ENCODE data around the gene ABCA12.

The ABCA12 gene

DNA sequence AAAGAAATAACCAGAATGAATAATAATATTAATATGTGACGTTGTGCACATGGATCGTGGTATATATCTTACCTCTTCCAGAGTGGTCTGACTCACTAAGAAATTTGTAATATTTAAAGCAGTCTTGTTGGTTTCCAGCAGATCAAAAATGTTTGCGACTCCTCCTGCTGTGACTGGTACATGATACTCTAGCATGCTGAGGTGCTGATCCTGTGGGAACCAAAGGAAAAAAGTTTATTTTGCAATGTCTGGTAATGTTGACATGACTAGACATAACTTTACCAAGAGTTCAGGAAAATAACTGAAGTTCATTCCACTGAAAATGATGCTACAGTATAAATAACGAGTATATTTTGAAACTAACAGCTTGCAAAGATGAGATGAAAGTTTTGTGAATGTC, 204.4 kb downstream of the ABCA12 start:
- peak; percentile 62 for DNase-seq (ENCODE audit: low read depth)
- no peaks in the 10 kb centered on the region for H3K36me3 ChIP-seq (ENCODE audit: control insufficient read depth, insufficient read depth, low read length, severe bottlenecking)
- no peak overlapping the region for H3K9ac ChIP-seq (ENCODE audit: low read length)
- no peaks in the 10 kb centered on the region for H3K9me3 ChIP-seq (ENCODE audit: control insufficient read depth, low read length)
- no peaks in the 10 kb centered on the region for H3K27me3 ChIP-seq (replicated peaks; ENCODE audit: control insufficient read depth, insufficient read depth, low read length)
- H3K4me3 ChIP-seq (ENCODE audit: low read length): no peak overlapping the region
- no peaks in the 10 kb centered on the region for H3K4me1 ChIP-seq (ENCODE audit: control insufficient read depth, insufficient read depth, low read length)

DNA sequence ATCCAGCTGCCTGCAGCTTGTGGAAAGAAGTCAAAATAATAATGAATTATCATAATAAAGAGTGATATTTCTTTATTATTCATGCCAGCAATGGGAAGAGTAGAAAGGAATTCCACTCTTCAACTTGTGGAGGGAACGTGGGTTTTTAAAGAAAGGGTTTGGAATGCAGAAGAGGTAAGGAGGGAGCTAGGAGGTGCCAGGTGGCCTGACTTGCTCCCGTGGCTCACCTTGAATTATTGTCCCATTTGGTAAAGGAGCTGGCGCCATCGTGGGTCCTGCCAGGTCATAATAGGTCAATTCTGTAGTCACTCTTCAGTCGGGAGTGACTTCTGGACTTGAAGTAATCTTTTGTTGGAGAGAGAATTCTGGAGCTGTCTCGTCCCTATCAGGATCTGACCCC, 233.8 kb downstream of the ABCA12 start:
- Histone ChIP-seq H3K4me1 (ENCODE audit: control insufficient read depth, insufficient read depth, low read length) (no peaks in the 10 kb centered on the region), H3K4me3 (ENCODE audit: low read length) (no peak overlapping the region), H3K27me3 (replicated peaks; ENCODE audit: control insufficient read depth, insufficient read depth, low read length) (no peaks in the 10 kb centered on the region), H3K9ac (ENCODE audit: low read length) (no peak overlapping the region), H3K9me3 (ENCODE audit: control insufficient read depth, low read length) (no peaks in the 10 kb centered on the region), H3K36me3 (ENCODE audit: control insufficient read depth, insufficient read depth, low read length, severe bottlenecking) (no peaks in the 10 kb centered on the region)
- no peak for DNase-seq (ENCODE audit: low read depth)

DNA sequence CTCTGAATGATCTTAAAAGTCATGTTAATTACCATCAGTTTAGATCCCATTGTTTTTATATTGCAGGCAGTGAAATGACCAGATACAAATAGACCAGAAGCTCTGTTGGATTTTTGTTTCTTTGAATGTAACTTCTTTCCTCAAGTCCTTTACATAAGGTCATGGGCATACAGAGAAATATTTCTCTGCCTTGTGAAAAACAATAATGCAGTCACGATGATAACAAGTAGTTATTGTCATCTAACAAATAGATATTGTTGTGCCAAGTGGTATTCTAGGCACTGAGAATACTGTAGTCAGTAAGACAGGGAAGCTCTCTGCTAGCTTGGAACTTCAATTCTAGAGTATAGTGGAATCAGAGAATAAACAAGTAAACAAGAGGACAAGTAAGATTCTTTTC, 234.2 kb downstream of the ABCA12 start:
- H3K4me1 ChIP-seq (ENCODE audit: control insufficient read depth, insufficient read depth, low read length): no peaks in the 10 kb centered on the region
- no peaks in the 10 kb centered on the region for H3K27me3 ChIP-seq (replicated peaks; ENCODE audit: control insufficient read depth, insufficient read depth, low read length)
- H3K4me3 ChIP-seq (ENCODE audit: low read length): no peak overlapping the region
- DNase-seq (ENCODE audit: low read depth): no peak
- no peak overlapping the region for H3K9ac ChIP-seq (ENCODE audit: low read length)
- no peaks in the 10 kb centered on the region for H3K36me3 ChIP-seq (ENCODE audit: control insufficient read depth, insufficient read depth, low read length, severe bottlenecking)
- no peaks in the 10 kb centered on the region for H3K9me3 ChIP-seq (ENCODE audit: control insufficient read depth, low read length)

- H3K27me3 ChIP-seq (replicated peaks; ENCODE audit: control insufficient read depth, insufficient read depth, low read length): no peaks in the 10 kb centered on the region
- no peak for DNase-seq (ENCODE audit: low read depth)
- no peaks in the 10 kb centered on the region for H3K4me1 ChIP-seq (ENCODE audit: control insufficient read depth, insufficient read depth, low read length)
- no peak overlapping the region for H3K9ac ChIP-seq (ENCODE audit: low read length)
- no peaks in the 10 kb centered on the region for H3K9me3 ChIP-seq (ENCODE audit: control insufficient read depth, low read length)
- no peak overlapping the region for H3K4me3 ChIP-seq (ENCODE audit: low read length)
- H3K36me3 ChIP-seq (ENCODE audit: control insufficient read depth, insufficient read depth, low read length, severe bottlenecking): no peaks in the 10 kb centered on the region
These were observed 236.1 kb downstream of the ABCA12 start for GRCh38 chr2:214902286-214902685.

DNA sequence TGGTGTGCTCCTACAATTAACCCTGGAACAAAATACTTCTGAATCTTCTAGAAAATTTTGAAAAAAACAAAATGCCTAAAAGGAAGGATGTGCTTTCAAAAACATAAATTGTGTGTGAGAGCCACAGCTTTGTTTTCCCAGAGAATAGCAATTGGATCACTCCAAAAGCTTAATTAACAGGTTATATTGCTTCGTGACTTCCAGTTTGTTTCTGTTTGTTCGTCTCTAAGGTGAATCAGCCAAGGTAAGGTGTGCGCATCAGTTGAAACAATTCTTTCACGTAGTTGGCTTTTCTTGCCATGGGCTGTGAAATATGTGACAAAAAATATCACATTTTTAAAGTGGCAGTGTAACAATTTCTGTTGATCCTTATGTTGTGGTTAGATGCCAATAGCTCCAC, 238.7 kb downstream of the ABCA12 start:
- H3K9ac ChIP-seq (ENCODE audit: low read length): no peak overlapping the region
- H3K27me3 ChIP-seq (replicated peaks; ENCODE audit: control insufficient read depth, insufficient read depth, low read length): no peaks in the 10 kb centered on the region
- no peak overlapping the region for H3K4me3 ChIP-seq (ENCODE audit: low read length)
- no peaks in the 10 kb centered on the region for H3K9me3 ChIP-seq (ENCODE audit: control insufficient read depth, low read length)
- H3K36me3 ChIP-seq (ENCODE audit: control insufficient read depth, insufficient read depth, low read length, severe bottlenecking): no peaks in the 10 kb centered on the region
- no peaks in the 10 kb centered on the region for H3K4me1 ChIP-seq (ENCODE audit: control insufficient read depth, insufficient read depth, low read length)
- DNase-seq (ENCODE audit: low read depth): no peak

- Histone ChIP-seq H3K4me1 (ENCODE audit: control insufficient read depth, insufficient read depth, low read length) (no peaks in the 10 kb centered on the region), H3K4me3 (ENCODE audit: low read length) (no peak overlapping the region), H3K27me3 (replicated peaks; ENCODE audit: control insufficient read depth, insufficient read depth, low read length) (no peaks in the 10 kb centered on the region), H3K9ac (ENCODE audit: low read length) (no peak overlapping the region), H3K36me3 (ENCODE audit: control insufficient read depth, insufficient read depth, low read length, severe bottlenecking) (no peaks in the 10 kb centered on the region), H3K9me3 (ENCODE audit: control insufficient read depth, low read length) (no peaks in the 10 kb centered on the region)
- no peak for DNase-seq (ENCODE audit: low read depth)
These were observed 242.2 kb downstream of the ABCA12 start for GRCh38 chr2:214896274-214896673.

DNA sequence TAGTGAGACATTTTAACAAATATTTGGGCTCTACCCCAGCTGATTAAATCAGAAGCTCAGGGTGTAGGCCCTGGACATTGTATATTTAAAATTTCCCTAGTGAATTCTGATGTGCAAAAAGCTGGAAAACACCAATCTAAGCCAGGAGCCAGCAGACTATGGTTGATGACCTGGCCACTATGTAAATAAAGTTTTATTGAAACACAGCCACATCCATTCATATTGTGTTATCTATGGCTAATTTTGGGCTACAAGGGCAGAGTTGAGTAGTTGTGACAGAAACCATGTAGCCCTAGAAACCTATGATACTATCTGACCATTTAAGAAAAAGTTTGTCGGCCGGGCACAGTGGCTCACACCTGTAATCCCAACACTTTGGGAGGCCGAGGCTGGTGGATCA, 243.0 kb downstream of the ABCA12 start:
- H3K4me3 ChIP-seq (ENCODE audit: low read length): no peak overlapping the region
- no peaks in the 10 kb centered on the region for H3K27me3 ChIP-seq (replicated peaks; ENCODE audit: control insufficient read depth, insufficient read depth, low read length)
- H3K4me1 ChIP-seq (ENCODE audit: control insufficient read depth, insufficient read depth, low read length): no peaks in the 10 kb centered on the region
- DNase-seq (ENCODE audit: low read depth): no peak
- no peak overlapping the region for H3K9ac ChIP-seq (ENCODE audit: low read length)
- H3K36me3 ChIP-seq (ENCODE audit: control insufficient read depth, insufficient read depth, low read length, severe bottlenecking): no peaks in the 10 kb centered on the region
- no peaks in the 10 kb centered on the region for H3K9me3 ChIP-seq (ENCODE audit: control insufficient read depth, low read length)

GRCh38 chr2:214889301-214889700, 249.1 kb downstream of the ABCA12 start:
- Histone ChIP-seq H3K4me3 (ENCODE audit: low read length) (no peak overlapping the region), H3K27me3 (replicated peaks; ENCODE audit: control insufficient read depth, insufficient read depth, low read length) (no peaks in the 10 kb centered on the region), H3K9me3 (ENCODE audit: control insufficient read depth, low read length) (no peaks in the 10 kb centered on the region), H3K4me1 (ENCODE audit: control insufficient read depth, insufficient read depth, low read length) (no peaks in the 10 kb centered on the region), H3K9ac (ENCODE audit: low read length) (no peak overlapping the region), H3K36me3 (ENCODE audit: control insufficient read depth, insufficient read depth, low read length, severe bottlenecking) (no peaks in the 10 kb centered on the region)
- DNase-seq (ENCODE audit: low read depth): peak; percentile 18

GRCh38 chr2:214881647-214882202, 256.7 kb downstream of the ABCA12 start:
- Histone ChIP-seq H3K27me3 (replicated peaks; ENCODE audit: control insufficient read depth, insufficient read depth, low read length) (no peaks in the 10 kb centered on the region), H3K36me3 (ENCODE audit: control insufficient read depth, insufficient read depth, low read length, severe bottlenecking) (no peaks in the 10 kb centered on the region), H3K9me3 (ENCODE audit: control insufficient read depth, low read length) (no peaks in the 10 kb centered on the region), H3K4me1 (ENCODE audit: control insufficient read depth, insufficient read depth, low read length) (no peaks in the 10 kb centered on the region), H3K4me3 (ENCODE audit: low read length) (no peak overlapping the region), H3K9ac (ENCODE audit: low read length) (no peak overlapping the region)
- peak; percentile 47 for DNase-seq (ENCODE audit: low read depth)

All from adipocyte (in vitro differentiated cells).